A549 treated with Mapracorat at 1 μM for 4 hours (cell line): ENCODE results near the gene NOL8. TPM values are rescaled to one million over a fixed set of nuclear protein-coding genes. Genes with fewer than 3 reads are reported as not detected.

Experiments used
- total RNA-seq: library from RNA; stranded (reverse); fragments of 200-300 nt; extraction: Qiagen RNA extraction; gene quantifications from 5 replicates; pipeline ENCODE4 v1.2.3, GENCODE V29; 2022

Gene NOL8
- total RNA-seq: 29.5 to 31.4 TPM (median 30.4 TPM) in 5 replicates

GRCh38 chr9:92325269-92325990, at the start of gene NOL8, which contains the start of gene CENPP:
Gene NOL8 (minus strand): TSS chr9:92325350. CDS start chr9:92324161, 1,189 bp downstream.
Gene CENPP (plus strand): TSS chr9:92325953.

DNA sequence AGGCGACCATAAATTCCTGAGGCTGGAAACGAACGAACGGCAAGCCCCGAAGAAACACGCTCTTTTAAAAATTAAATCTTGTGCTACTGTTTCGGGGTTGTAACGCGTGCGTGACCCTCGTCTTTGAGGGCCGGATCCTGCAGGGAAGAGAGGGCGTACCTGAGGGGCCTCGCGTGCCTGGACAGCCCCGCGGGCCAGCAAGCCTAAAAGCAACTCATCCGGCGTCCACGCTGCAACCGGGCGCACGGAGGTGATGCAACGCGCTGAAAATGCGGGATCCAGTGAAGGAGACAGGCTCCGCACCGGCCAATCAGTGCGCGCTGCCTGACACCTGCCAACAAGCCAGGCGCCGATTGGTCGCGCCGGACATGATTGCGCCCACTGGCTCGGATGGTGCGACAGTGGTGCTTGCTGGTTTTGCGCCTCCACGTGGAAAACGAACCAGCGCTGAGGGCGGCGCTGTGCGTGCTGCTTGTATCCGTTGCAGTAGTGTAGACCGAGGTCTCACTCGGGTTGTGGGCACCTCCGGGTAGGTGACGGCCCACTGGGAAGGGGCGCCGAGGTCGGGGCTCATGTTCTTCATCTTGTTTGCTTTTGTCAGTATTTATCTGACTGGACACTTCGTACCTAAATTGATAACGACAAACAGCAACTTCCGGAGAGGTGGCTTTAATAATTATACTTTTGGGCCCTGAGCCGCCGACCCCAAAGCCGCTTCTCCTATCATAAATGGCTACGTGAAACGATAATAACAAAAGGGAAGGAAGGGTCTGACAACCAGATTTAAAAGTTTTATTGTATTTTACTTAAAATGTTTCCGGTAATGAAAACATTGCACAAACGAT, 31.5 kb downstream of the NOL8 start, which contains the start of gene IARS1:
TSS of gene IARS1 (minus strand) at position 246 of the 845 bp plus-strand sequence. CDS start 4,278 bp downstream, outside the sequence.

Other genes starting within 250 kb of the NOL8 start
- 52.9 to 69.0 TPM (median 63.3 TPM) in 5 replicates for gene SPTLC1, start 209.9 kb downstream of the NOL8 start, total RNA-seq
- gene IARS1, start 31.7 kb downstream of the NOL8 start, total RNA-seq: 93.7 to 109 TPM (median 95.5 TPM) in 5 replicates
- 7.1 to 9.0 TPM (median 7.6 TPM) in 5 replicates for gene CENPP, start 603 bp upstream of the NOL8 start, total RNA-seq
- not detected in 5 replicates for gene OGN, start 79.2 kb upstream of the NOL8 start, total RNA-seq
- gene OMD, start 99.1 kb upstream of the NOL8 start, total RNA-seq: not detected in 5 replicates
- not detected in 5 replicates for gene ASPN, start 157.2 kb upstream of the NOL8 start, total RNA-seq
- gene ECM2, start 210.6 kb upstream of the NOL8 start, total RNA-seq: 0.10 to 0.16 TPM (median 0.15 TPM) in 5 replicates